Cardiac fibroblast (primary cell): ENCODE measurements around the gene ZBTB20.

Experiments used
- DNase-seq, 2 donors: peaks; one replicate each; pipeline versions ENCODE4 v3.0.0 to v3.0.0-alpha.2; 2010; ENCODE audit warnings: low read depth in 2 of 2
- H3K4me3 ChIP-seq, 2 donors: replicated peaks in 1 of 2; 1 replicate in 1 of 2; 2 replicates in 1 of 2; pipeline ENCODE4 v1.5.1; 2011; ENCODE audit warnings: low read depth in 2 of 2, low read length in 2 of 2, mild to moderate bottlenecking in 2 of 2, moderate library complexity in 1 of 2
- CTCF ChIP-seq: IDR thresholded peaks from one replicate; pipeline ENCODE4 v1.5.1; 2011; ENCODE audit warnings: low read depth, mild to moderate bottlenecking, low read length, inconsistent platforms

The ZBTB20 gene

GRCh38 chr3:114799816-114800215 lies 347.3 kb downstream of the ZBTB20 start:
- no peak overlapping the region for H3K4me3 ChIP-seq
- TF ChIP-seq CTCF = no peak
- DNase-seq = no peak

GRCh38 chr3:114796796-114797195 lies 350.3 kb downstream of the ZBTB20 start:
- no peak overlapping the region for H3K4me3 ChIP-seq
- DNase-seq = no peak
- TF ChIP-seq CTCF = no peak

- no peak overlapping the region for H3K4me3 ChIP-seq
Measured at GRCh38 chr3:114794894-114795630, 352.0 kb downstream of the ZBTB20 start.

GRCh38 chr3:114792159-114792918 lies 354.7 kb downstream of the ZBTB20 start:
- DNase-seq = no peak
- TF ChIP-seq CTCF = no peak
- H3K4me3 ChIP-seq = no peak overlapping the region

More at GRCh38 chr3:114794894-114795630, 352.0 kb downstream of the ZBTB20 start:
- no peak for TF ChIP-seq CTCF
- no peak for DNase-seq

- no peak for DNase-seq
- no peak overlapping the region for H3K4me3 ChIP-seq
- no peak for TF ChIP-seq CTCF
Measured at GRCh38 chr3:114790752-114791151, 356.3 kb downstream of the ZBTB20 start.

GRCh38 chr3:114789803-114790202 lies 357.3 kb downstream of the ZBTB20 start:
- no peak for TF ChIP-seq CTCF
- no peak for DNase-seq
- H3K4me3 ChIP-seq = no peak overlapping the region
